Adrenal gland (tissue), 12 donors: ENCODE measurements around the gene PDCD4. TPM values are rescaled to one million over a fixed set of nuclear protein-coding genes. Genes with fewer than 3 reads are reported as not detected.

Experiments used
- DNase-seq, 7 donors: peaks; one replicate each; pipeline ENCODE4 v3.0.0-alpha.2; 2019 to 2020
- H3K27ac ChIP-seq, 5 donors: fragments of 200-600 bp; sonication (generic) in 4 of 5; 1 replicate in 3 of 5; 2 replicates in 2 of 5; pipeline versions ENCODE4 v1.5.1 to v1.8.0; 2016 to 2020; ENCODE audit warnings: mild to moderate bottlenecking in 1 of 5
- H3K27me3 ChIP-seq: fragments of 200-600 bp; 2 replicates; pipeline ENCODE4 v1.8.0; 2021
- H3K36me3 ChIP-seq, 2 donors: fragments of 200-600 bp; replicated peaks in 1 of 2; 1 replicate in 1 of 2; 2 replicates in 1 of 2; pipeline versions ENCODE4 v1.5.1 to v1.8.0; 2018 to 2022
- H3K4me1 ChIP-seq, 2 donors: fragments of 200-600 bp; replicated peaks in 1 of 2; 1 replicate in 1 of 2; 2 replicates in 1 of 2; pipeline versions ENCODE4 v1.5.1 to v1.8.0; 2018 to 2021
- H3K4me3 ChIP-seq, 4 donors: fragments of 200-600 bp; sonication (generic) in 3 of 4; one replicate each; pipeline ENCODE4 v1.5.1; 2016 to 2018
- H3K9me3 ChIP-seq, 3 donors: fragments of 200-600 bp; sonication (generic) in 1 of 3; replicated peaks in 1 of 3; 1 replicate in 2 of 3; 2 replicates in 1 of 3; pipeline versions ENCODE4 v1.5.1 to v1.8.0; 2016 to 2021
- POLR2A ChIP-seq, 2 donors: fragments of 450-650 bp; IDR thresholded peaks; one replicate each; pipeline ENCODE4 v1.6.1; 2017; ENCODE audit warnings: antibody characterized with exemption in 2 of 2, mild to moderate bottlenecking in 2 of 2, moderate library complexity in 1 of 2
- WGBS, 4 donors: extraction: QIAGEN DNeasy Blood & Tissue Kit in 2 of 4; methylation state at CpG; one replicate each; pipeline versions ENCODE4 v1.1.5 to v1.1.7; 2013 to 2017; 5-methylcytosine and 5-hydroxymethylcytosine counted together
- intact Hi-C, 2 donors: fragments of 100-400 bp; cut with DNase I; formaldehyde crosslinking; loops; one replicate each; pipeline versions ENCODE4 v1.14.1 to v1.15.0; 2022 to 2023
- polyA plus RNA-seq, 3 donors: library from polyadenylated mRNA; stranded (reverse); fragments of 200-250 nt in 2 of 3; fragments of 350-450 nt in 1 of 3; fragmentation: Illumina TruSeq in 1 of 3; extraction: RNeasy Lipid Tissue Mini Kit (QIAGEN cat#74804) in 1 of 3; gene quantifications; one replicate each; pipeline ENCODE4 v1.2.3, GENCODE V29; 2013 to 2014
- total RNA-seq, 9 donors: library from RNA; depleted of rRNA in 4 of 9; stranded (reverse); fragments of >200 nt in 4 of 9; fragments of 120-200 nt in 1 of 9; fragmentation: NEBNext Ultra II Directional in 1 of 9; extraction: Animal tissue kit (Norgen Biotek cat#: 25700) in 1 of 9; gene quantifications; one replicate each; pipeline versions ENCODE4 v1.1.0 to v1.2.4, GENCODE V29; 2013 to 2023
- TF ChIP-seq, protein P1 (sequence below), 6 experiments: fragments of 450-650 bp in 4 of 6; fragments of 200-600 bp in 2 of 6; sonication (generic) in 1 of 6; IDR thresholded peaks; 1 replicate in 5 of 6; 2 replicates in 1 of 6; pipeline versions ENCODE4 v1.5.1 to v1.8.0; 2016 to 2021; ENCODE audit warnings: antibody characterized with exemption in 6 of 6, mild to moderate bottlenecking in 2 of 6, moderate library complexity in 1 of 6
- donor health status: healthy with polysubstance abuse.
- donor health status: Bipolar disorder and iron deficiency.
- donor health status: DM: yes; HTN: yes; CAD: no.
- donor health status: DM: no; HTN: no; CAD: no.
- donor health status: DM: no; HTN: no; CAD: no.
- donor health status: DM: yes; HTN: yes; CAD: no.

The PDCD4 gene
- total and polyA plus RNA-seq, 12 donors: 16.8 to 150 (median 44.8) TPM

DNA sequence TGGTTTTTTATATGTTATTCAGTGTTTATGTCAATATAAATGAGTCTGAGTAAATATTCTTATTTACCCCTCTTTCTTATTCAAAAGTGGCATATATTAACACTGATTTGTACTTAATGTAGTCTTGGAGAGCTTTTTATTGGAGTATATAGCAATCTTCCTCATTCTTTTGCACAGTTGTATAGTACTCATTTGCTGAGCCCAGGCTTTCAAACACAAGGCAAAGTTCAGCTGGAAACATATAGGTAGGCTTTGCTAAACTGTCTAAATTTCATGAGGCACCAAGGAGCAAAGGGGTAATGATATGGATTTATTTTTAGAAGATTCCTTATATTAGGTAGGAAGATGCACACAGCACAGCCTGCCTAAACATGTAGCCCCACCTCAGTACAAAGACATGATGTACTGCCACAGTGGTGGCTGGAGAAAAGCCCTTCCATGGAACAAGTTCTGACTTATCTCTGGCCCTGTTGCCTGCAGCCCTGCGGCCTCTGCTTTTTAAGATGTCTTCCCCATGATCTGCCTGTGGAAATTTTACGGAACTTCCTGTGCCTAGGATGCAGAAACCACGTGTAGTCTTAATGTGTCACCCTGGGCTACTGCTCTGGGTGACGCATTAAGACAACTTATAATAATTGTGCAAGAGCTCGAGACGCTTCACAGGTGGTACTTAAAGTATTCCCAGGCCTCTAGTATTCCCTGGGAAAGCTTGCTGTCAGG lies 9.6 kb upstream of the PDCD4 start:
- TF ChIP-seq, protein P1, sequence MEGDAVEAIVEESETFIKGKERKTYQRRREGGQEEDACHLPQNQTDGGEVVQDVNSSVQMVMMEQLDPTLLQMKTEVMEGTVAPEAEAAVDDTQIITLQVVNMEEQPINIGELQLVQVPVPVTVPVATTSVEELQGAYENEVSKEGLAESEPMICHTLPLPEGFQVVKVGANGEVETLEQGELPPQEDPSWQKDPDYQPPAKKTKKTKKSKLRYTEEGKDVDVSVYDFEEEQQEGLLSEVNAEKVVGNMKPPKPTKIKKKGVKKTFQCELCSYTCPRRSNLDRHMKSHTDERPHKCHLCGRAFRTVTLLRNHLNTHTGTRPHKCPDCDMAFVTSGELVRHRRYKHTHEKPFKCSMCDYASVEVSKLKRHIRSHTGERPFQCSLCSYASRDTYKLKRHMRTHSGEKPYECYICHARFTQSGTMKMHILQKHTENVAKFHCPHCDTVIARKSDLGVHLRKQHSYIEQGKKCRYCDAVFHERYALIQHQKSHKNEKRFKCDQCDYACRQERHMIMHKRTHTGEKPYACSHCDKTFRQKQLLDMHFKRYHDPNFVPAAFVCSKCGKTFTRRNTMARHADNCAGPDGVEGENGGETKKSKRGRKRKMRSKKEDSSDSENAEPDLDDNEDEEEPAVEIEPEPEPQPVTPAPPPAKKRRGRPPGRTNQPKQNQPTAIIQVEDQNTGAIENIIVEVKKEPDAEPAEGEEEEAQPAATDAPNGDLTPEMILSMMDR (IDR thresholded peaks at IDR 0.05): no peak
- TF ChIP-seq POLR2A (IDR thresholded peaks at IDR 0.05): no peak
- Histone ChIP-seq H3K4me1 (peaks cover 10 to 49% of the 10 kb centered on the region in 2 donors), H3K36me3 (no peaks in the 10 kb centered on the region), H3K27ac (peak overlapping the region in 2 of 5 donors; percentile 3 to 59), H3K4me3 (no peak overlapping the region), H3K9me3 (no peaks in the 10 kb centered on the region), H3K27me3 (no peaks in the 10 kb centered on the region)
- intact Hi-C loops: no loop called here
- WGBS, 4 donors: 64 to 80% (median 76%) methylated on average over 5 to 6 of the region's 6 CpGs
- peak in 1 of 7 donors; percentile 36 for DNase-seq

DNA sequence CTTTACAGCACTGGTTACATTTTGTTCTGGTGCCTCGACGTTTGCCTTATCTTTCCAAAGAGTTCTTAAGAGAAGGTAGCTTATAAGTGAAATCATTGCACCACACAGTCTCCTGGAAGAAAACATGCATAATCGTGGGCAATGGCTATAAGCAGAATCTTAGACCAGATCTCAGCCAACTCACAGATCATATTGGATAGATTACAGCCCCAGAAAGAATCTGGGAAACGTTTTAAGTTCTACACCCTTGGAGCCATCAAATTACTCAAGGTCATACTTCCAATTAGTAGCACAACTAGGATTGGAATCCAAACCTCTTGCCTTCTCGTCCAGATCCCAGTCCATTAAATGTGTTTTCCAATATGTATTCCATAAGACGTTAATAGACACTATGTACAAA lies 8.8 kb upstream of the PDCD4 start:
- WGBS, 4 donors: 83 to 86% (median 85%) methylated on average over 6 of the region's 6 CpGs
- H3K27me3 ChIP-seq: no peaks in the 10 kb centered on the region
- no peaks in the 10 kb centered on the region for H3K9me3 ChIP-seq
- TF ChIP-seq, protein P1 (IDR thresholded peaks at IDR 0.05): no peak
- no peak for TF ChIP-seq POLR2A (IDR thresholded peaks at IDR 0.05)
- peaks cover 1 to 41% of the 10 kb centered on the region in 2 donors for H3K4me1 ChIP-seq
- no peak overlapping the region for H3K4me3 ChIP-seq
- DNase-seq: no peak
- intact Hi-C loops: no loop called here
- H3K27ac ChIP-seq: peak overlapping the region in 1 of 5 donors; percentile 59
- no peaks in the 10 kb centered on the region for H3K36me3 ChIP-seq

- H3K4me1 ChIP-seq: peaks cover 0 to 37% of the 10 kb centered on the region in 2 donors
- no peak for TF ChIP-seq POLR2A (IDR thresholded peaks at IDR 0.05)
- no peaks in the 10 kb centered on the region for H3K36me3 ChIP-seq
- intact Hi-C loops: no loop called here
- no peak for DNase-seq
- H3K27ac ChIP-seq: peak overlapping the region in 1 of 5 donors; percentile 59
- no peaks in the 10 kb centered on the region for H3K9me3 ChIP-seq
- H3K27me3 ChIP-seq: no peaks in the 10 kb centered on the region
- H3K4me3 ChIP-seq: no peak overlapping the region
Measured at GRCh38 chr10:110863361-110863760, 8.4 kb upstream of the PDCD4 start.

- peaks cover 0 to 31% of the 10 kb centered on the region in 2 donors for H3K4me1 ChIP-seq
- H3K27me3 ChIP-seq: no peaks in the 10 kb centered on the region
- H3K36me3 ChIP-seq: no peaks in the 10 kb centered on the region
- peak overlapping the region in 2 of 5 donors; percentile 35 to 58 for H3K27ac ChIP-seq
- H3K4me3 ChIP-seq: no peak overlapping the region
- intact Hi-C loops: no loop called here
- no peak for DNase-seq
- TF ChIP-seq, protein P1 (IDR thresholded peaks at IDR 0.05): no peak
- no peak for TF ChIP-seq POLR2A (IDR thresholded peaks at IDR 0.05)
- WGBS, 4 donors: 89 to 100% (median 97%) methylated on average over 2 of the region's 2 CpGs
- H3K9me3 ChIP-seq: no peaks in the 10 kb centered on the region
Measured at GRCh38 chr10:110863956-110864355, 7.8 kb upstream of the PDCD4 start.

- no peaks in the 10 kb centered on the region for H3K9me3 ChIP-seq
- H3K36me3 ChIP-seq: no peaks in the 10 kb centered on the region
- peak overlapping the region; percentile 3 to 73 (median 57) for H3K27ac ChIP-seq
- TF ChIP-seq, protein P1 (IDR thresholded peaks at IDR 0.05): no peak
- no peak for TF ChIP-seq POLR2A (IDR thresholded peaks at IDR 0.05)
- peaks cover 0 to 24% of the 10 kb centered on the region in 2 donors for H3K4me1 ChIP-seq
- WGBS, 4 donors: 56 to 68% (median 62%) methylated on average over 6 of the region's 6 CpGs
- intact Hi-C loops: no loop called here
- DNase-seq: peak in 1 of 7 donors; percentile 30
- no peaks in the 10 kb centered on the region for H3K27me3 ChIP-seq
- no peak overlapping the region for H3K4me3 ChIP-seq
Measured at GRCh38 chr10:110864662-110865140, 7.0 kb upstream of the PDCD4 start.
